Right cardiac atrium (tissue), 5 donors: Measurements from ENCODE around the gene UBE3A. TPM values are rescaled to one million over a fixed set of nuclear protein-coding genes. Genes with fewer than 3 reads are reported as not detected.

Experiments
- ATAC-seq, 2 donors: fragments of 200-7000 bp; cut with Tn5 transposase; one replicate each; pipeline versions ENCODE4 v1.8.0 to v1.9.1; 2020; ENCODE audit warnings: moderate library complexity in 2 of 2, mild to moderate bottlenecking in 1 of 2
- DNase-seq, 3 donors: peaks; one replicate each; pipeline ENCODE4 v3.0.0-alpha.2; 2020
- H3K27ac ChIP-seq: one replicate; pipeline ENCODE4 v1.5.1; 2013; ENCODE audit warnings: mild to moderate bottlenecking, low read length, control low read depth, moderate library complexity
- H3K27me3 ChIP-seq: one replicate; pipeline ENCODE4 v1.6.1; 2013; ENCODE audit not compliant: control insufficient read depth, insufficient read depth
- H3K4me1 ChIP-seq: one replicate; pipeline ENCODE4 v1.6.1; 2013; ENCODE audit warnings: low read length; ENCODE audit not compliant: control insufficient read depth, insufficient read depth
- H3K4me3 ChIP-seq: one replicate; pipeline ENCODE4 v1.5.1; 2013; ENCODE audit warnings: low read length, control low read depth
- H3K9me3 ChIP-seq: one replicate; pipeline ENCODE4 v1.6.1; 2013; ENCODE audit warnings: low read length; ENCODE audit not compliant: control insufficient read depth
- WGBS: extraction: QIAGEN DNeasy Blood & Tissue Kit; methylation state at CpG from one replicate; pipeline ENCODE4 v1.1.7; 2013; 5-methylcytosine and 5-hydroxymethylcytosine counted together
- intact Hi-C, 4 donors: fragments of 100-400 bp; cut with DNase I; formaldehyde crosslinking; loops; one replicate each; pipeline versions ENCODE4 v1.11.0 to v1.14.0; 2022 to 2023
- polyA plus RNA-seq: library from polyadenylated mRNA; stranded (reverse); fragments of 200-250 nt; gene quantifications from one replicate; pipeline ENCODE4 v1.2.3, GENCODE V29; 2013
- total RNA-seq, 4 donors: library from RNA; stranded (reverse); fragmentation: NEBNext Ultra II Directional; extraction: Animal tissue kit (Norgen Biotek cat#: 25700); gene quantifications; one replicate each; pipeline ENCODE4 v1.2.1, GENCODE V29; 2021
- donor health status: healthy with polysubstance abuse.
- donor health status: DM: no; HTN: yes; CAD: no.
- donor health status: DM: no; HTN: no; CAD: no.
- donor health status: DM: no; HTN: yes; CAD: no; lungs with severe emphysema.
- donor health status: DM: yes; HTN: yes; CAD: no.

UBE3A gene
- total and polyA plus RNA-seq, 5 donors = 30.7 to 119 (median 106) TPM

DNA sequence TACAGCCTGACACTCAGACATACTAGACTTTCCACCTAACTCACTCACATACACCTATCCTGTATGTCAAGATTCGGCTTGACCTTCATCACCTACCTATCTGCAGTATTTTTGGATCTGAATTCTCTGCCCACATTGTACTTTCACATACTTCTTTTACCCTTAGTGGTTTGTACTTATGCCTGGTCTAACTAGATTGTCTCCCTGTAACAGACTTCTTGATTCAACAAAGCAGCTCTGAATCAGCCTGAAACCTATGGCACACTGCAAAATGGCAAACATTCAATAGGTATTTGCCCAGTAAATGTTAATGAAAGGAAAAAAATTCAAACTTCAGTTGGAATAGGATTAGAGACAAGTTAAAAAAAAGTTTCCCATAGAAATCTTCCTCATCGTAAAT lies 106.5 kb downstream of the UBE3A start:
- Histone ChIP-seq H3K27ac (no peak overlapping the region), H3K4me3 (no peak overlapping the region), H3K27me3 (no peaks in the 10 kb centered on the region), H3K9me3 (no peaks in the 10 kb centered on the region), H3K4me1 (no peaks in the 10 kb centered on the region)
- intact Hi-C loops = loop anchor here in 1 of 4 donors (10.0 kb wide), 1 partner anchor 102 kb away; the partner anchor contains the start of gene UBE3A
- ATAC-seq (no peak), DNase-seq (no peak)
- 93% methylated on average over 2 of the region's 2 CpGs for WGBS

DNA sequence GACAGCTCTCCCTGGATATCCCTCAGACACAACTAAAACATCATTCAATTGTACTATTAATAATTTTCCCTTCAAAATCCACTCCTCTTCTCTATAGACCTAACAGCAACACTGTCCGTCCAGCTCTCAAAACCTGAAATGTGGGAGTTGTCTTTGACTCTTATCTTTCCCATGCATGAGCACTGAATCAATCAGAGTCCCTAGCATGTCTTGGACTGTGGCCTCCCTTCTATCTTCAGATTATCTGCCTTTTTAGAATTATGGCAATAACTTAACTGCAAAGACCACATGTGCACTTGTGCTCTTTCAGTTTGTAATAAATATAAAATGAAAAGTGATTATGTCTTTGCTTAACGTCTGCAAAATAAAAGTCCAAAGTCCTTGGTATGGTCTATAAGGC lies 107.0 kb downstream of the UBE3A start:
- Histone ChIP-seq H3K9me3 (no peaks in the 10 kb centered on the region), H3K4me3 (no peak overlapping the region), H3K27ac (no peak overlapping the region), H3K4me1 (no peaks in the 10 kb centered on the region), H3K27me3 (no peaks in the 10 kb centered on the region)
- whole genome bisulfite sequencing = 87% methylated on average over 2 of the region's 2 CpGs
- DNase-seq = no peak
- intact Hi-C loops = loop anchor here in 1 of 4 donors (10.0 kb wide), 1 partner anchor 103 kb away; the partner anchor contains the start of gene UBE3A
- no peak for ATAC-seq

DNA sequence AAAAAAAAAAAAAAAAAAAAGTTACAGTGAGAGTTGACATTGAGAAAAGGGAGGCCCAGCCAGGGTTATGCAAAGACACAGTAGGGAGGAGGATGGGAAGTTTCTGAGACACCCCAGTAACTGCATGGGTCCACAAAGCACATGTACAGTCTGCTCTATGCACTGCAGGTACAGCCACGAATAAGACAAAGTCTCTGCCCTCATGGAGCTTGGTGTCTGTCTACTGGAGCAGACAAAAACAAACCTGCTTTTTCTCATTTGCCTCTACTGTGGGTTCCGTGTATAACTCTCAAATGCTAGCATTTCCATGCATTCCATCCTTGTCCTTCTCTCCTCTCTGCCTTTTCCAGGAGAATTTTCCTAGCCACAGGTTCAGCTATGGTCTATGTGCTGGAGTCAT lies 107.4 kb downstream of the UBE3A start:
- intact Hi-C loops = loop anchor here in 1 of 4 donors (10.0 kb wide), 1 partner anchor 103 kb away; the partner anchor contains the start of gene UBE3A
- Histone ChIP-seq H3K4me1 (no peaks in the 10 kb centered on the region), H3K27me3 (no peaks in the 10 kb centered on the region), H3K9me3 (no peaks in the 10 kb centered on the region), H3K4me3 (no peak overlapping the region), H3K27ac (no peak overlapping the region)
- DNase-seq (no peak), ATAC-seq (no peak)
- WGBS = 98% methylated on average over 2 of the region's 2 CpGs

DNA sequence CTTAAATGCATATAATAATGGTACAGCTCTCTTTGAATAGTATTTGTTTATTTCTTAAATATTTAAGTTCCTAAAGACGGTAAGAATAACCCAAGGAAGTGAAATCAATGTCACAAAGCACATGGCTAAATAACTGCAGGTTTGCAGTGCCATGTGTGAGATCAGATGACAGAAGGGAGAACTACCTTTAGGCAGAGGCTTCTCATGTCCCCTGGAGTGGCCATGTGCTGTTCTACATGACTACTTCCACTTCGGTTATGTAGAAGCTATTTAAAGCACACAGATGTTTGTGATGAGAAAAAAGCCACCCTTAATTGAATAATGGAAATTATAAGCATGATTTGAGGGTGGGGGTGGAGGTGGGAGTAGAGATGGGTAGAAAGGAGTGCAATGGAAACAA lies 109.1 kb downstream of the UBE3A start:
- Histone ChIP-seq H3K9me3 (no peaks in the 10 kb centered on the region), H3K4me1 (no peaks in the 10 kb centered on the region), H3K27me3 (no peaks in the 10 kb centered on the region), H3K4me3 (no peak overlapping the region), H3K27ac (no peak overlapping the region)
- intact Hi-C loops = loop anchor here in 1 of 4 donors (10.0 kb wide), 1 partner anchor 105 kb away; the partner anchor contains the start of gene UBE3A
- DNase-seq (no peak), ATAC-seq (no peak)
- WGBS = 75% methylated on average over 2 of the region's 2 CpGs

- Histone ChIP-seq H3K27me3 (no peaks in the 10 kb centered on the region), H3K27ac (no peak overlapping the region), H3K4me1 (no peaks in the 10 kb centered on the region), H3K4me3 (no peak overlapping the region), H3K9me3 (no peaks in the 10 kb centered on the region)
- WGBS = 94% methylated on average over 5 of the region's 5 CpGs
- ATAC-seq (no peak), DNase-seq (no peak)
- intact Hi-C loops = no loop called here
Measured at GRCh38 chr15:25327686-25328085, 111.1 kb downstream of the UBE3A start.

- Histone ChIP-seq H3K27ac (no peak overlapping the region), H3K27me3 (no peaks in the 10 kb centered on the region), H3K9me3 (peaks cover 2% of the 10 kb centered on the region), H3K4me1 (no peaks in the 10 kb centered on the region), H3K4me3 (no peak overlapping the region)
- WGBS = 50% methylated on average over 1 of the region's 1 CpG
- intact Hi-C loops = no loop called here
- ATAC-seq (no peak), DNase-seq (no peak)
Measured at GRCh38 chr15:25325187-25325586, 113.6 kb downstream of the UBE3A start.

DNA sequence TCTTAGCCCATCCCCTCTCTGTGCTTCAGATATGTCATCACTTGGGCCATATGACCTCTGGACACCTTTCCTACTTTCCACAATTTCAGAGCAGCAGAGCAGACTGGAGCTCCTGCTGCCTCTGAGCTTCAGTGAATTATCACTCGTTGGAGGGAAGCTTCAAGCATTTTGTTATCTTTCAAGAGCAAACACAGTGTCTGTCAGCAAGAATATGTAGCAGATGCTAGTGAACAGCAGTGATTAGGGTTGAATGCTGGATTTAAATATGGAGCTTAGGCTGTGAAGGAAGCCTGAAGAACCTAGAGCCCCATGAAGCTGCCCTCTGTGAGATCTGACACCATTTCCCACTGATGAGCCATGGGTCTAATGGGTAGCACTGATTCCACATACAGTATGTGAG lies 115.4 kb downstream of the UBE3A start:
- no peaks in the 10 kb centered on the region for H3K4me1 ChIP-seq
- ATAC-seq = no peak
- no peak overlapping the region for H3K4me3 ChIP-seq
- H3K27me3 ChIP-seq = no peaks in the 10 kb centered on the region
- 26% methylated on average over 1 of the region's 1 CpG for WGBS
- H3K9me3 ChIP-seq = peaks cover 2% of the 10 kb centered on the region
- H3K27ac ChIP-seq = no peak overlapping the region
- intact Hi-C loops = no loop called here
- no peak for DNase-seq

DNA sequence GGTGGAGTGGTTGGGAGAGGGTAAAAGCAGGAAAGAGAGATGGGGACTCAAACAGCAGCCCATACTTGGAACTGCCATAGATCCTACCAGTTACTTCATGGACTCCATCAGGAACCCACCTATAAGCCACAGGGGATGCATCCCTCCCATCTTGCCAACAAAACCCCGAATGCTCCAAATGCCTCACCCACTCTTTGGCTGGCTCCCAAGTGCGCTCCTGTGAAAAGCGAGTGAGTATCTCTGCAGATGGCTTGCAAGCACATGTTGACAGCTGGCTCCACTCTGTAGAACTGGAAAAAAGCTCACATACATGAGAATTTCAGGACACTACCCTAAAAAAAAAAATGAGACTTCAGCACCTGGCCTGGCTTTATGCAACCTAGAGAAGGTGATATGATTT lies 151.0 kb downstream of the UBE3A start:
- H3K9me3 ChIP-seq = no peaks in the 10 kb centered on the region
- H3K27ac ChIP-seq = no peak overlapping the region
- no peaks in the 10 kb centered on the region for H3K27me3 ChIP-seq
- no peak overlapping the region for H3K4me3 ChIP-seq
- no peaks in the 10 kb centered on the region for H3K4me1 ChIP-seq
- no peak for DNase-seq
- ATAC-seq = no peak
- intact Hi-C loops = no loop called here
- WGBS = 81% methylated on average over 3 of the region's 3 CpGs
